Activated CD4-positive, alpha-beta memory T cell treated with anti-CD3 and anti-CD28 coated beads, Interleukin-2, amount 10 ng/mL, durations not matched to agents 7 days and 5 days (primary cell): ENCODE data around the gene CPHXL2. TPM values are rescaled to one million over a fixed set of nuclear protein-coding genes. Genes with fewer than 3 reads are reported as not detected.

ENCODE experiments used
- CTCF ChIA-PET: fragments of 350-600 bp; sonication (Branson Sonifier 250); formaldehyde crosslinking; loops from one replicate; lab custom pipeline; 2021; ENCODE audit warnings: antibody characterized with exemption, inconsistent platforms; lab: Charles Lee
- POLR2A ChIA-PET: fragments of 350-600 bp; sonication (Branson Sonifier 250); formaldehyde crosslinking; loops from one replicate; lab custom pipeline; 2021; ENCODE audit warnings: antibody characterized with exemption; lab: Charles Lee
- DNase-seq: peaks from one replicate; pipeline ENCODE4 v3.0.0-alpha.2; 2020
- H3K27ac Mint-ChIP-seq: one replicate; pipeline ENCODE4 v1.8.0; 2021; ENCODE audit warnings: mild to moderate bottlenecking, mixed read lengths
- H3K27me3 Mint-ChIP-seq: one replicate; pipeline ENCODE4 v1.8.0; 2021; ENCODE audit warnings: mixed read lengths
- H3K36me3 Mint-ChIP-seq: one replicate; pipeline ENCODE4 v1.8.0; 2021; ENCODE audit warnings: low read depth, mixed read lengths
- H3K4me1 Mint-ChIP-seq: one replicate; pipeline ENCODE4 v1.8.0; 2021; ENCODE audit warnings: mixed read lengths
- H3K4me3 Mint-ChIP-seq: one replicate; pipeline ENCODE4 v1.8.0; 2021; ENCODE audit warnings: mild to moderate bottlenecking, mixed read lengths
- H3K9me3 Mint-ChIP-seq: one replicate; pipeline ENCODE4 v1.8.0; 2021; ENCODE audit warnings: mixed read lengths
- total RNA-seq, 2 experiments: library from RNA; stranded (reverse); gene quantifications; one replicate each; pipeline ENCODE4 v1.2.3, GENCODE V29; 2021

CPHXL2 gene
- total RNA-seq: not detected

- H3K4me3 Mint-ChIP-seq: no peak within 1 kb of the TSS
- no peaks in the 10 kb centered on the region for H3K27me3 Mint-ChIP-seq
- H3K36me3 Mint-ChIP-seq: no peaks in the 10 kb centered on the region
- H3K9me3 Mint-ChIP-seq: no peaks in the 10 kb centered on the region
- H3K27ac Mint-ChIP-seq: no peak within 1 kb of the TSS
- POLR2A ChIA-PET: no interaction called here
- H3K4me1 Mint-ChIP-seq: no peaks in the 10 kb centered on the region
- DNase-seq: no peak
- CTCF ChIA-PET: no interaction called here
These were observed at the start of gene CPHXL2 for GRCh38 chr16:75676909-75677308. Gene CPHXL2, minus strand, starts transcription at chr16:75677009. Its CDS starts 10 bp downstream, at chr16:75676999.

GRCh38 chr16:75726390-75726789 is 49.6 kb upstream of the CPHXL2 start, which contains the start of gene CPHXL:
Gene CPHXL, minus strand, starts transcription at chr16:75726490. Its CDS starts 48 bp downstream, at chr16:75726442.
- Mint-ChIP-seq H3K27ac (no peak within 1 kb of the TSS), H3K36me3 (no peaks in the 10 kb centered on the region), H3K4me3 (no peak within 1 kb of the TSS), H3K9me3 (no peaks in the 10 kb centered on the region), H3K4me1 (no peaks in the 10 kb centered on the region), H3K27me3 (peaks cover 2% of the 10 kb centered on the region)
- DNase-seq: no peak
- POLR2A ChIA-PET: no interaction called here
- CTCF ChIA-PET: no interaction called here

DNA sequence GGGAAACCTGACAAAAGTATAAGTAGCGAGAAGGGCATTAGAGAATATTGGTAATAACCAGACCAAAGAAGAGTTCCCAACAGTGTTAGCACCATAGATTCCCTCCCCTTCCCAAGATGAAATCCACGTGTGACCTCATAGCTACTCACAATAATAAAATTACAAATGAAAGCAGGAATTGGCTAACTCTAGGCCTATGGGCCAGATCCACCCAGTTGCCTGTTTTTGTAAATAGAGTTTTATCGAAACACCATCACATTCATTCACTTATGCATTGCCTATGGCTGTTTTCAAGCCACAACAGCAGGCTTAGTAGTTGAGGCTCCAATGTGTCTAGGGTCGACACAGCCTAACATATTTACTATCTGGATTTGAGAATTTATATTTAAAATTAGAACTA is 41.6 kb upstream of the CPHXL2 start:
- Mint-ChIP-seq H3K27ac (no peak overlapping the region), H3K9me3 (peaks cover 3% of the 10 kb centered on the region), H3K27me3 (no peaks in the 10 kb centered on the region), H3K4me1 (no peaks in the 10 kb centered on the region), H3K4me3 (no peak overlapping the region), H3K36me3 (no peaks in the 10 kb centered on the region)
- POLR2A ChIA-PET: no interaction called here
- CTCF ChIA-PET: no interaction called here
- no peak for DNase-seq

GRCh38 chr16:75714661-75715060 is 37.9 kb upstream of the CPHXL2 start:
- POLR2A ChIA-PET: no interaction called here
- DNase-seq: no peak
- no peaks in the 10 kb centered on the region for H3K36me3 Mint-ChIP-seq
- H3K4me1 Mint-ChIP-seq: no peaks in the 10 kb centered on the region
- no peak overlapping the region for H3K4me3 Mint-ChIP-seq
- CTCF ChIA-PET: no interaction called here
- H3K9me3 Mint-ChIP-seq: peaks cover 15% of the 10 kb centered on the region
- H3K27ac Mint-ChIP-seq: no peak overlapping the region
- peaks cover 2% of the 10 kb centered on the region for H3K27me3 Mint-ChIP-seq

DNA sequence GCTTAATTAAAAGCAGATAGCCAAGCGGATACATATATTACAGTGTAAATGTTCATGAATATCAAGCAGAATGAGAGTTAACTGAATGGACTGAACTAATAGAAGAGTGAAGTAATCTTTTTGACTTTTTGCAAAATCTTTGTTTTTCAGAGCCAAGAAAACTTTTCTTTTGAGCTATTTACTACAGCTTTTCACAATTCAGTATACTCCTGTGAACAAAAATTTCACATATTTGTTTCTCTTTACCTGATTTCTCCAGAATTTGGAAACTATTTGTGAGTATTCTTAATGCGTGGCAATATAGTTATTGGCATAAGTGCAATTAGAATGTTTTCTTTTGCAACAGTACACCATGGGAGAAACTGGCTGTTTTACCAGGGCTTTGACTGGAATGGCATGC is 33.5 kb upstream of the CPHXL2 start:
- no peaks in the 10 kb centered on the region for H3K4me1 Mint-ChIP-seq
- DNase-seq: no peak
- no peak overlapping the region for H3K27ac Mint-ChIP-seq
- ChIA-PET POLR2A (no interaction called here), CTCF (no interaction called here)
- H3K27me3 Mint-ChIP-seq: peaks cover 2% of the 10 kb centered on the region
- peaks cover 11% of the 10 kb centered on the region for H3K9me3 Mint-ChIP-seq
- H3K36me3 Mint-ChIP-seq: no peaks in the 10 kb centered on the region
- no peak overlapping the region for H3K4me3 Mint-ChIP-seq

GRCh38 chr16:75703306-75703705 is 26.5 kb upstream of the CPHXL2 start:
- H3K4me1 Mint-ChIP-seq: no peaks in the 10 kb centered on the region
- no peak overlapping the region for H3K4me3 Mint-ChIP-seq
- no peaks in the 10 kb centered on the region for H3K27me3 Mint-ChIP-seq
- no peaks in the 10 kb centered on the region for H3K36me3 Mint-ChIP-seq
- ChIA-PET POLR2A (interaction anchor here (0.6 kb wide), 1 partner anchor 54 kb away, joined by 3 read pairs; no protein-coding TSS in a partner anchor), CTCF (no interaction called here)
- DNase-seq: no peak
- no peaks in the 10 kb centered on the region for H3K9me3 Mint-ChIP-seq
- no peak overlapping the region for H3K27ac Mint-ChIP-seq

GRCh38 chr16:75702242-75702641 is 25.4 kb upstream of the CPHXL2 start:
- H3K4me1 Mint-ChIP-seq: no peaks in the 10 kb centered on the region
- H3K4me3 Mint-ChIP-seq: no peak overlapping the region
- H3K36me3 Mint-ChIP-seq: no peaks in the 10 kb centered on the region
- ChIA-PET CTCF (no interaction called here), POLR2A (no interaction called here)
- no peak overlapping the region for H3K27ac Mint-ChIP-seq
- H3K27me3 Mint-ChIP-seq: no peaks in the 10 kb centered on the region
- no peaks in the 10 kb centered on the region for H3K9me3 Mint-ChIP-seq
- DNase-seq: no peak

DNA sequence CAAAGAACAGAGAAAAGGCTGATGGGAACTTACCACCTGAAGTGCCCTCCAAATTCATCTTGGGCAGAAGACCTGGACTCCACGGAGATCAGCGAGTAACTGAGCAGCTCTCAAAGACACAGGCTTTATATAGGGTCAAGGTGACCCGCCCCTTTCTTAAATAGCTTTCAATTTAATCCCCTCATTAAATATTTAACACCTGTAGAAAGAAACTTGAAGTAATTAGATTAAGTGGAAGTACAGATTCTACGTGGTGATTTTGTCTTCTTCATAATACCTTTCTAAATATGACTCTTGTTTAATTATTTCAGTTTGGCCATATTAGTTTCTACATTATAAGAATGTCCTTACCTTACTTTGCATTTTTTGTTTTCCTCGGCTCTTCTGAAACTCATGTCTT is 24.6 kb upstream of the CPHXL2 start, which contains the start of gene DUXB:
Gene DUXB, minus strand, starts transcription at position 101 of the 400 bp plus-strand sequence. Its CDS starts 43 bp downstream, at position 58.
- CTCF ChIA-PET: no interaction called here
- Mint-ChIP-seq H3K27me3 (no peaks in the 10 kb centered on the region), H3K4me3 (no peak within 1 kb of the TSS), H3K27ac (no peak within 1 kb of the TSS), H3K9me3 (no peaks in the 10 kb centered on the region), H3K4me1 (no peaks in the 10 kb centered on the region), H3K36me3 (no peaks in the 10 kb centered on the region)
- no peak for DNase-seq
- POLR2A ChIA-PET: no interaction called here

DNA sequence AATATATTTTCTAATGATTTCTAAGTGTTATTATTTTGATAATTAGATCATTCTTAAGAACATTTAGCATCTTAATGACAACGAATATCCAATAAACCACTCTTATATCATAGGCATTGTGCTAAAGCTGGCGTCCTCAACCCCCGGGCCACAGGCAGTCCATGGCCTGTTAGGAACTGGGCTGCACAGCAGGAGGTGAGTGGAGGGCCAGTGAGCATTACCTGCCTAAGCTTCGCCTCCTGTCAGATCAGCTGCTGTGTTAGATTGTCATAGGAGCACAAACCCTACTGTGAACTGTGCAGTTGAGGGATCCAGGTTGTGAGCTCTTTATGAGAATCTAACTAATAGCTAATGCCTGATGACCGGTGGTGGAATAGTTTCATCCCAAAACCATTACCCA is 20.8 kb upstream of the CPHXL2 start:
- Mint-ChIP-seq H3K9me3 (no peaks in the 10 kb centered on the region), H3K4me3 (no peak overlapping the region), H3K4me1 (no peaks in the 10 kb centered on the region), H3K36me3 (no peaks in the 10 kb centered on the region), H3K27ac (no peak overlapping the region), H3K27me3 (no peaks in the 10 kb centered on the region)
- no peak for DNase-seq
- CTCF ChIA-PET: no interaction called here
- POLR2A ChIA-PET: no interaction called here

- Mint-ChIP-seq H3K4me1 (no peaks in the 10 kb centered on the region), H3K27me3 (no peaks in the 10 kb centered on the region), H3K36me3 (no peaks in the 10 kb centered on the region), H3K4me3 (no peak overlapping the region), H3K9me3 (no peaks in the 10 kb centered on the region), H3K27ac (no peak overlapping the region)
- DNase-seq: no peak
- ChIA-PET CTCF (no interaction called here), POLR2A (no interaction called here)
These were observed 18.9 kb upstream of the CPHXL2 start for GRCh38 chr16:75695708-75696107.

DNA sequence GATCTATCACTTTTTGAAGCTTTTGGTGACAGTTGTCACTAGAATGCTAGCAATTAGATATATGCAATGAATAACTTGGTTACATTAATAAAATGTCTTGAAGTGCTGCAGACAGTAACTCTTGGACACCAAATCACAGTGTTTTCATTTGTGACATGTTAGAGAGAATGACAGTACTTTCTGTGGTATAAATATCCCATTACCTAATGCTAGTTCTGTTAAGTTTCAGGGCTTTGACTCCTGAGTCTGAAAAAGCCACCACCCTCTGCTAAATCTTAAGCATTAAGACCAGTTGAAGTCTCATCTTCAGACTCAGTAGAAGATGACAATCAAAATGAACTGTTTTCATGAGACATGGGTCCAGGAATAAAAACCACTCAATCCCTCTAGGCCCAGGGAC is 10.6 kb upstream of the CPHXL2 start:
- peaks cover 9% of the 10 kb centered on the region for H3K9me3 Mint-ChIP-seq
- no peak overlapping the region for H3K27ac Mint-ChIP-seq
- H3K36me3 Mint-ChIP-seq: peaks cover 3% of the 10 kb centered on the region
- POLR2A ChIA-PET: no interaction called here
- CTCF ChIA-PET: no interaction called here
- no peak for DNase-seq
- H3K27me3 Mint-ChIP-seq: no peaks in the 10 kb centered on the region
- H3K4me3 Mint-ChIP-seq: no peak overlapping the region
- no peaks in the 10 kb centered on the region for H3K4me1 Mint-ChIP-seq

GRCh38 chr16:75682308-75682707 is 5.5 kb upstream of the CPHXL2 start:
- H3K4me3 Mint-ChIP-seq: no peak overlapping the region
- CTCF ChIA-PET: no interaction called here
- H3K9me3 Mint-ChIP-seq: peaks cover 5% of the 10 kb centered on the region
- H3K36me3 Mint-ChIP-seq: no peaks in the 10 kb centered on the region
- no peak overlapping the region for H3K27ac Mint-ChIP-seq
- H3K27me3 Mint-ChIP-seq: no peaks in the 10 kb centered on the region
- no peaks in the 10 kb centered on the region for H3K4me1 Mint-ChIP-seq
- DNase-seq: no peak
- POLR2A ChIA-PET: no interaction called here

DNA sequence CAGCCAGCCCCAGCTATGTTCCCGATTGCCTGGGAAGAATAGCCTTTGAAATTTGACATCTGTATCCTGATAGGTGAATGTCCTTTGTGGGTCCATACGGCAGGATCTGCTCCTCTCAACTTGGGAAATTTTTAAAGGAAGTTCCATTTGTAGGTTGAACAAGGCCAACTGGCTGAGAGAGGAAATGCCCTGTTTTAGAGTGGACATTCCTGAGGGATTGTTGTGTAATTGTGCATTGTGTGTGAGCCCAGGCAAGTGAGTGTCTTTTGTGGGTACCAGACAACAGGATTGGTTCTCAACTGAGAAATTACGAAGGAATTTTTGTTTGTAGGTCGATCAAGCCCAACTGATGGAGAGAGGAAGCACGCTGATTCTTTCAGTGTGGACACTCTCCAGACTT is 2.6 kb upstream of the CPHXL2 start:
- no peak overlapping the region for H3K27ac Mint-ChIP-seq
- no peak for DNase-seq

GRCh38 chr16:75667503-75667902 is 9.3 kb downstream of the CPHXL2 start:
- CTCF ChIA-PET: no interaction called here
- no peaks in the 10 kb centered on the region for H3K4me1 Mint-ChIP-seq
- POLR2A ChIA-PET: no interaction called here

More for the DNA sequence above, 2.6 kb upstream of the CPHXL2 start:
- H3K9me3 Mint-ChIP-seq: peaks cover 2% of the 10 kb centered on the region
- no peaks in the 10 kb centered on the region for H3K36me3 Mint-ChIP-seq
- H3K4me1 Mint-ChIP-seq: no peaks in the 10 kb centered on the region
- ChIA-PET CTCF (no interaction called here), POLR2A (no interaction called here)
- H3K27me3 Mint-ChIP-seq: no peaks in the 10 kb centered on the region
- H3K4me3 Mint-ChIP-seq: no peak overlapping the region

More at GRCh38 chr16:75667503-75667902, 9.3 kb downstream of the CPHXL2 start:
- H3K27ac Mint-ChIP-seq: no peak overlapping the region
- no peaks in the 10 kb centered on the region for H3K9me3 Mint-ChIP-seq
- H3K27me3 Mint-ChIP-seq: no peaks in the 10 kb centered on the region
- no peak for DNase-seq
- peaks cover 3% of the 10 kb centered on the region for H3K36me3 Mint-ChIP-seq
- no peak overlapping the region for H3K4me3 Mint-ChIP-seq
